Endothelial cell of umbilical vein (primary cell): ENCODE data around the gene AICDA. TPM values are rescaled to one million over a fixed set of nuclear protein-coding genes. Genes with fewer than 3 reads are reported as not detected.

Experiments used
- BruUV-seq: library from RNA; stranded (reverse); fragments of 400-500 nt; replicated peaks from 2 replicates; lab custom pipeline; 2021; lab: Mats Ljungman, UMichigan
- CTCF ChIA-PET: fragments of 300-600, 350-600 bp; sonication (Branson Sonifier 250); formaldehyde crosslinking; loops from one replicate; lab custom pipeline; 2021; ENCODE audit warnings: antibody characterized with exemption, inconsistent platforms; lab: Charles Lee
- POLR2A ChIA-PET: fragments of 300-600, 350-600 bp; sonication (Branson Sonifier 250); formaldehyde crosslinking; loops from one replicate; lab custom pipeline; 2021; ENCODE audit warnings: antibody characterized with exemption, inconsistent platforms; lab: Charles Lee
- DNase-seq: peaks from one replicate; pipeline ENCODE4 v3.0.0-alpha.2; 2011; ENCODE audit warnings: low read depth, low spot score
- FAIRE-seq: peaks from 2 replicates; lab custom pipeline; 2011; peaks lifted over from hg19 to GRCh38; lab: Jason Lieb, UNC
- H2AFZ ChIP-seq: 2 replicates; pipeline ENCODE4 v1.6.0; 2012; ENCODE audit warnings: low read depth, low read length, control low read depth, inconsistent platforms
- H3K27ac ChIP-seq: 2 replicates; pipeline ENCODE4 v1.5.1; 2011; ENCODE audit warnings: low read depth, mild to moderate bottlenecking, control low read depth, low read length, moderate library complexity; ENCODE audit not compliant: insufficient read depth
- H3K27me3 ChIP-seq, 2 experiments: 2 replicates each; pipeline versions ENCODE4 v1.6.0 to v1.6.1; 2011; ENCODE audit warnings: low read length in 2 of 2, mixed read lengths in 1 of 2; ENCODE audit not compliant: control insufficient read depth in 2 of 2, insufficient read depth in 2 of 2
- H3K36me3 ChIP-seq, 2 experiments: 2 replicates in 1 of 2; 3 replicates in 1 of 2; pipeline ENCODE4 v1.5.1; 2011; ENCODE audit warnings: low read length in 2 of 2, mild to moderate bottlenecking in 1 of 2, moderate library complexity in 1 of 2; ENCODE audit not compliant: control insufficient read depth in 2 of 2, insufficient read depth in 2 of 2; ENCODE audit errors: extremely low read depth in 1 of 2
- H3K4me1 ChIP-seq: 3 replicates; pipeline ENCODE4 v1.5.1; 2011; ENCODE audit warnings: mild to moderate bottlenecking, low read length; ENCODE audit not compliant: control insufficient read depth, insufficient read depth; ENCODE audit errors: extremely low read depth
- H3K4me2 ChIP-seq: 2 replicates; pipeline ENCODE4 v1.6.1; 2011; ENCODE audit warnings: low read length, control low read depth, mixed read lengths; ENCODE audit not compliant: insufficient read depth
- H3K4me3 ChIP-seq, 3 experiments: fragments of 200-600 bp in 1 of 3; sonication (generic), shearing (Covaris generic) in 1 of 3; replicated peaks in 1 of 3; 2 replicates each; pipeline ENCODE4 v1.5.1; 2011 to 2016; ENCODE audit warnings: control low read depth in 3 of 3, low read length in 3 of 3, mild to moderate bottlenecking in 2 of 3, inconsistent platforms in 1 of 3, low read depth in 1 of 3, moderate library complexity in 1 of 3; ENCODE audit not compliant: insufficient read depth in 1 of 3
- H3K79me2 ChIP-seq: 2 replicates; pipeline ENCODE4 v1.6.0; 2012; ENCODE audit warnings: low read length, inconsistent platforms; ENCODE audit not compliant: control insufficient read depth, insufficient read depth
- H3K9ac ChIP-seq: replicated peaks from 2 replicates; pipeline ENCODE3; 2011; ENCODE audit warnings: low read length, control low read depth; ENCODE audit not compliant: insufficient read depth; ENCODE audit errors: extremely low read depth
- H3K9me1 ChIP-seq: replicated peaks from 3 replicates; pipeline ENCODE4 v1.6.0; 2011; ENCODE audit warnings: mild to moderate bottlenecking, low read length; ENCODE audit not compliant: control insufficient read depth, insufficient read depth; ENCODE audit errors: extremely low read depth
- H3K9me3 ChIP-seq: replicated peaks from 2 replicates; pipeline ENCODE4 v1.5.1; 2012; ENCODE audit warnings: low read length, inconsistent platforms; ENCODE audit not compliant: control insufficient read depth, insufficient read depth
- H4K20me1 ChIP-seq: replicated peaks from 2 replicates; pipeline ENCODE3; 2011; ENCODE audit warnings: mild to moderate bottlenecking, low read length; ENCODE audit not compliant: control insufficient read depth, insufficient read depth; ENCODE audit errors: extremely low read depth
- FOS ChIP-seq: IDR thresholded peaks from 2 replicates; pipeline ENCODE4 v1.6.1; 2011; ENCODE audit warnings: mild to moderate bottlenecking, low read length, moderate library complexity, borderline replicate concordance; ENCODE audit not compliant: insufficient read depth
- GATA2 ChIP-seq: IDR thresholded peaks from 2 replicates; pipeline ENCODE4 v1.7.0; 2011; ENCODE audit warnings: low read depth, mild to moderate bottlenecking, moderate library complexity, mixed read lengths, low read length; ENCODE audit not compliant: insufficient read length, insufficient read depth
- POLR2A ChIP-seq: IDR thresholded peaks from 2 replicates; pipeline ENCODE4 v1.6.1; 2012; ENCODE audit warnings: low read depth, mild to moderate bottlenecking, control low read depth, low read length
- POLR2AphosphoS5 ChIP-seq: IDR thresholded peaks from 2 replicates; pipeline ENCODE4 v1.6.1; 2012; ENCODE audit warnings: low read depth, mild to moderate bottlenecking, control low read depth, low read length, moderate library complexity; ENCODE audit not compliant: insufficient read depth
- dilution Hi-C: fragments of 300-500 bp; cut with MboI; formaldehyde crosslinking; loops from one replicate; pipeline ENCODE4 v1.15.0; 2019; ENCODE audit warnings: low sequenced_read_pairs; ENCODE audit not compliant: extremely low pct_ligation_motif_present
- intact Hi-C: fragments of 100-400 bp; cut with micrococcal nuclease; formaldehyde crosslinking; loops from one replicate; pipeline ENCODE4 v1.10.0; 2022
- polyA plus RNA-seq, 4 experiments: library from polyadenylated mRNA; depleted of rRNA in 3 of 4; stranded (reverse) in 3 of 4; unstranded in 1 of 4; fragments of >200 nt; gene quantifications; 2 replicates each; pipeline versions ENCODE4 v1.2.1 to v1.2.3, GENCODE V29; 2011 to 2012; ENCODE audit warnings: missing spikeins in 1 of 4
- total RNA-seq: library from RNA; stranded (reverse); gene quantifications from 2 replicates; pipeline ENCODE4 v1.2.3, GENCODE V29; 2021
- TF ChIP-seq, protein P1 (sequence below): IDR thresholded peaks from 2 replicates; pipeline ENCODE4 v1.6.1; 2011; ENCODE audit not compliant: insufficient read depth, insufficient read length
- TF ChIP-seq, protein P2 (sequence below), 2 donors: IDR thresholded peaks; 1 replicate in 1 of 2; 2 replicates in 1 of 2; pipeline ENCODE4 v1.5.1; 2011; ENCODE audit warnings: low read length in 2 of 2, mild to moderate bottlenecking in 2 of 2, moderate library complexity in 2 of 2, control low read depth in 1 of 2, inconsistent platforms in 1 of 2, low read depth in 1 of 2; ENCODE audit not compliant: insufficient read depth in 1 of 2; ENCODE audit errors: extremely low read depth in 1 of 2

The AICDA gene
- total and polyA plus RNA-seq, 2 donors (not counting 3 experiments of a cell fraction or from before 2014, with no cell fraction given), result not detected

DNA sequence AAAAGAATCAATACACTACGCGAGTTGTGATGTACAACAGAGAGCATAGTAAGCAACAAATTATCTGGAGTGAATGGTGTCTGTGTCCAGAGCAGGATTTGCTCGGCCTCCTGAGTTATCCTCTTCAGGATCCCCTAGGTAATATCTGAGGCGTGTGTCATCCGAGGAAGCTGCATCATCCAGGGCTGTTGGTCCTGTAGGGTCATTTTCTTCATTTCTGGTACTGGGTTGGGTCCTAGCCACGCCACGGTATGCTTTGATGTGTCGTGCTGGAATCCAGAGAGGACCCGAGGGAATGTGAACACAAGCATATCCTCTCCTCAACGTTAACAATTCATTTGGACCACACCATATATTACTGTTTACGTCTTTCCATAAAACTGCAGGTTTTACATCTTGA lies 53.0 kb downstream of the AICDA start:
- dilution Hi-C loops (no loop called here), intact Hi-C loops (no loop called here)
- ChIA-PET CTCF (interaction anchor here (3.7 kb wide), 1 partner anchor 16 kb away, joined by 16 read pairs; no protein-coding TSS in a partner anchor), POLR2A (no interaction called here)
- no TSS peak for BruUV-seq
- no peaks in the 10 kb centered on the region for H3K9me3 ChIP-seq
- no peak for TF ChIP-seq POLR2A
- TF ChIP-seq, protein P1, sequence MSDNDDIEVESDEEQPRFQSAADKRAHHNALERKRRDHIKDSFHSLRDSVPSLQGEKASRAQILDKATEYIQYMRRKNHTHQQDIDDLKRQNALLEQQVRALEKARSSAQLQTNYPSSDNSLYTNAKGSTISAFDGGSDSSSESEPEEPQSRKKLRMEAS, result no peak
- TF ChIP-seq, protein P2, sequence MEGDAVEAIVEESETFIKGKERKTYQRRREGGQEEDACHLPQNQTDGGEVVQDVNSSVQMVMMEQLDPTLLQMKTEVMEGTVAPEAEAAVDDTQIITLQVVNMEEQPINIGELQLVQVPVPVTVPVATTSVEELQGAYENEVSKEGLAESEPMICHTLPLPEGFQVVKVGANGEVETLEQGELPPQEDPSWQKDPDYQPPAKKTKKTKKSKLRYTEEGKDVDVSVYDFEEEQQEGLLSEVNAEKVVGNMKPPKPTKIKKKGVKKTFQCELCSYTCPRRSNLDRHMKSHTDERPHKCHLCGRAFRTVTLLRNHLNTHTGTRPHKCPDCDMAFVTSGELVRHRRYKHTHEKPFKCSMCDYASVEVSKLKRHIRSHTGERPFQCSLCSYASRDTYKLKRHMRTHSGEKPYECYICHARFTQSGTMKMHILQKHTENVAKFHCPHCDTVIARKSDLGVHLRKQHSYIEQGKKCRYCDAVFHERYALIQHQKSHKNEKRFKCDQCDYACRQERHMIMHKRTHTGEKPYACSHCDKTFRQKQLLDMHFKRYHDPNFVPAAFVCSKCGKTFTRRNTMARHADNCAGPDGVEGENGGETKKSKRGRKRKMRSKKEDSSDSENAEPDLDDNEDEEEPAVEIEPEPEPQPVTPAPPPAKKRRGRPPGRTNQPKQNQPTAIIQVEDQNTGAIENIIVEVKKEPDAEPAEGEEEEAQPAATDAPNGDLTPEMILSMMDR (IDR thresholded peaks at IDR 0.05; ENCODE audit: extremely low read depth in 1 of 2, insufficient read depth in 1 of 2, low read depth in 1 of 2, low read length in 2 of 2), result no peak
- H2AFZ ChIP-seq, result no peak overlapping the region
- DNase-seq (no peak), FAIRE-seq (no peak)
- no peak overlapping the region for H3K27ac ChIP-seq
- no peak overlapping the region for H3K4me2 ChIP-seq
- peaks cover 0 to 6% of the 10 kb centered on the region in 2 experiments for H3K27me3 ChIP-seq
- no peaks in the 10 kb centered on the region for H3K9me1 ChIP-seq
- no peaks in the 10 kb centered on the region for H4K20me1 ChIP-seq
- H3K4me1 ChIP-seq, result peaks cover 3% of the 10 kb centered on the region
- H3K9ac ChIP-seq, result no peak overlapping the region
- H3K4me3 ChIP-seq, result no peak overlapping the region
- no peaks in the 10 kb centered on the region for H3K36me3 ChIP-seq
- H3K79me2 ChIP-seq, result no peaks in the 10 kb centered on the region

DNA sequence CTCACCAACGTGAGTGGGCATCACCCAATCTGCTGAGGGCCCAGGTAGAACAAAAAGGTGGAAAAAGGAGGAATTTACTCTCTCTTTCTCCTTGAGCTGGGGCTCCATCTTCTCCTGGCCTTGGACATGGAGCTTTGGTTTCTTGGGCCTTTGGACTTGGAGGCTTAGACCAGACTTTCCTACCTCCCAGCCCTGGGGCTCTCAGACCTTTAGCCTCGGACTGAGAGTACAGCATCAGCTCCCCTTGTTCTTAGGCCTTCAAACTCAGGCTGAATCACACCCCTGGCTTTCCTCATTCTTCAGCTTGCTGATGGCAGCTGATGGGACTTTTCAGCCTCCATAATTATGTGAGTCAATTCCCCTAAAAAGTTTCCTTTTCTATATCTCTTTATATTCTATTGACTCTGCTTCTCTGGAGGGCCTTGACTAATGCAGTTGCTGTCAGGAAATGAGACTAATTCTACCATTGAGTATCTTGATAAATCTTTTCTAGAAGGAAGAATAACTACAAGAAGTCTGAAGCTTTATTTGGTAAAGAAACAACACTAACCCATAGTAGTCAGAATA lies 56.0 kb downstream of the AICDA start:
- no peaks in the 10 kb centered on the region for H3K9me1 ChIP-seq
- intact Hi-C loops, result no loop called here
- no peaks in the 10 kb centered on the region for H4K20me1 ChIP-seq
- H3K9me3 ChIP-seq, result no peaks in the 10 kb centered on the region
- FAIRE-seq (no peak), DNase-seq (no peak)
- H3K9ac ChIP-seq, result no peak overlapping the region
- H3K27ac ChIP-seq, result no peak overlapping the region
- ChIA-PET CTCF (interaction anchor here (1.5 to 2.3 kb wide), 2 partner anchors 13 to 493 kb away, joined by 5 to 14 read pairs; no protein-coding TSS in a partner anchor), POLR2A (no interaction called here)
- no peaks in the 10 kb centered on the region for H3K27me3 ChIP-seq
- BruUV-seq, result no TSS peak
- no peaks in the 10 kb centered on the region for H3K79me2 ChIP-seq
- H3K4me3 ChIP-seq, result no peak overlapping the region
- no peak for TF ChIP-seq POLR2A
- no peak for TF ChIP-seq GATA2
- no peak for TF ChIP-seq POLR2AphosphoS5
- no peak for TF ChIP-seq FOS
- H3K36me3 ChIP-seq, result no peaks in the 10 kb centered on the region
- H3K4me1 ChIP-seq, result peaks cover 8% of the 10 kb centered on the region
- H2AFZ ChIP-seq, result no peak overlapping the region
- no peak overlapping the region for H3K4me2 ChIP-seq
- dilution Hi-C loops, result no loop called here
